Mesothelial cell of epicardium (in vitro differentiated cells): ENCODE data around the gene SPOCK1. TPM values are rescaled to one million over a fixed set of nuclear protein-coding genes. Genes with fewer than 3 reads are reported as not detected.

ENCODE experiments used
- DNase-seq, 2 experiments: peaks; one replicate each; pipeline ENCODE4 v3.0.0; 2021; ENCODE audit warnings: low spot score in 2 of 2; ENCODE audit not compliant: unreplicated experiment in 2 of 2
- H3K27ac Mint-ChIP-seq: 2 replicates; pipeline ENCODE4 v1.8.0; 2021; ENCODE audit warnings: mixed read lengths
- H3K27me3 Mint-ChIP-seq: 2 replicates; pipeline ENCODE4 v1.8.0; 2021; ENCODE audit warnings: low read depth, mixed read lengths
- H3K36me3 Mint-ChIP-seq: 2 replicates; pipeline ENCODE4 v1.8.0; 2021; ENCODE audit warnings: mixed read lengths
- H3K4me1 Mint-ChIP-seq: 2 replicates; pipeline ENCODE4 v1.8.0; 2021; ENCODE audit warnings: mixed read lengths
- H3K4me3 Mint-ChIP-seq: 2 replicates; pipeline ENCODE4 v1.8.0; 2021; ENCODE audit warnings: mild to moderate bottlenecking, moderate library complexity, mixed read lengths
- H3K9me3 Mint-ChIP-seq: 2 replicates; pipeline ENCODE4 v1.8.0; 2021; ENCODE audit warnings: mixed read lengths
- total RNA-seq: library from RNA; stranded (reverse); gene quantifications from 3 replicates; pipeline ENCODE4 v1.2.1, GENCODE V29; 2021
- TF ChIP-seq, protein P1 (sequence below): fragments of 200-600 bp; sonication (generic); IDR thresholded peaks from one replicate; pipeline ENCODE4 v1.5.0; 2021; ENCODE audit warnings: antibody characterized with exemption; ENCODE audit not compliant: unreplicated experiment

Gene SPOCK1
- total RNA-seq, 1 donor from 2014 or later: 6.6 TPM

- TF ChIP-seq, protein P1, sequence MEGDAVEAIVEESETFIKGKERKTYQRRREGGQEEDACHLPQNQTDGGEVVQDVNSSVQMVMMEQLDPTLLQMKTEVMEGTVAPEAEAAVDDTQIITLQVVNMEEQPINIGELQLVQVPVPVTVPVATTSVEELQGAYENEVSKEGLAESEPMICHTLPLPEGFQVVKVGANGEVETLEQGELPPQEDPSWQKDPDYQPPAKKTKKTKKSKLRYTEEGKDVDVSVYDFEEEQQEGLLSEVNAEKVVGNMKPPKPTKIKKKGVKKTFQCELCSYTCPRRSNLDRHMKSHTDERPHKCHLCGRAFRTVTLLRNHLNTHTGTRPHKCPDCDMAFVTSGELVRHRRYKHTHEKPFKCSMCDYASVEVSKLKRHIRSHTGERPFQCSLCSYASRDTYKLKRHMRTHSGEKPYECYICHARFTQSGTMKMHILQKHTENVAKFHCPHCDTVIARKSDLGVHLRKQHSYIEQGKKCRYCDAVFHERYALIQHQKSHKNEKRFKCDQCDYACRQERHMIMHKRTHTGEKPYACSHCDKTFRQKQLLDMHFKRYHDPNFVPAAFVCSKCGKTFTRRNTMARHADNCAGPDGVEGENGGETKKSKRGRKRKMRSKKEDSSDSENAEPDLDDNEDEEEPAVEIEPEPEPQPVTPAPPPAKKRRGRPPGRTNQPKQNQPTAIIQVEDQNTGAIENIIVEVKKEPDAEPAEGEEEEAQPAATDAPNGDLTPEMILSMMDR: no peak
- Mint-ChIP-seq H3K36me3 (no peaks in the 10 kb centered on the region), H3K27ac (no peak overlapping the region), H3K9me3 (peaks cover 10% of the 10 kb centered on the region), H3K4me3 (no peak overlapping the region), H3K27me3 (no peaks in the 10 kb centered on the region), H3K4me1 (peaks cover 16% of the 10 kb centered on the region)
- no peak for DNase-seq
Measured at GRCh38 chr5:137155261-137156000, 343.7 kb downstream of the SPOCK1 start.

DNA sequence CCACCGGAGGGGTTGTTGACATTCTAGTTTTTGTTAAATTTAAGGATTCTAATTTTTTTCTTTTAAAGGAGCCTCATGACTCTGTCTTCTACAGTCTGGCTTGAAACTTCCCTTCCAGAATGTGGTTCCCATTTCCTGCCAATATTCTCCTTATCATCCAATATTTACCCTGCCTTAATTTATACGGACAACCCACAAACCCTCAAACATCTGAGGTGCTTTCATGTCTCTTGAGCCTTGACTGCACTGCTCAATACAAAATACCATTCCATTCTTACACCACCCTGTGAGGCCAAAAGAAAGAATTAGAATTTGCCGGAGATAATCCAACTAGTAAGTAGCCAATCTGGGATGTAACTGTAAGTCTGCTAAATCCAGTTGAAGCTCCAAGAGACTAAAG is 346.5 kb downstream of the SPOCK1 start:
- Mint-ChIP-seq H3K9me3 (no peaks in the 10 kb centered on the region), H3K4me1 (peaks cover 16% of the 10 kb centered on the region), H3K27me3 (no peaks in the 10 kb centered on the region), H3K27ac (no peak overlapping the region), H3K4me3 (no peak overlapping the region), H3K36me3 (no peaks in the 10 kb centered on the region)
- TF ChIP-seq, protein P1: no peak
- DNase-seq: no peak

DNA sequence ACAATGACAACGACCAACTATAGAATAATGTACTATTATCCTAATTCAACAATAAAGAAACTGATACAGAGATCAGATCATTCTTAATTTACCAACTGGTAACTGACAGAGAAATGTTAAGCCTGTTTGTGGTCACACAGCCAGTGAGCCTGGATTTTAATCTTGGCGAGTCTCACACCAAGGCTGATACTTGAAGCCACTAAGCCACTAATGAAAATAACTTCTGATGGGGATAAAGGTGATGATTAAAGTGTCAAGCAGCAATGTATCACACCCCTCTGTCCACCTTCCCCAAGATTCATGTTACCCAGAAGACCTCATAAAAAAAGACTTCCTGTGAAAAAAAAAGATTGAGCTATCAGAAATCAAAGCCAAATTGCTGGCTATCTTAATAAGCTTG is 350.5 kb downstream of the SPOCK1 start:
- H3K27ac Mint-ChIP-seq: no peak overlapping the region
- no peaks in the 10 kb centered on the region for H3K36me3 Mint-ChIP-seq
- no peaks in the 10 kb centered on the region for H3K27me3 Mint-ChIP-seq
- no peaks in the 10 kb centered on the region for H3K9me3 Mint-ChIP-seq
- peaks cover 19% of the 10 kb centered on the region for H3K4me1 Mint-ChIP-seq
- TF ChIP-seq, protein P1: no peak
- DNase-seq: no peak
- no peak overlapping the region for H3K4me3 Mint-ChIP-seq

GRCh38 chr5:137148159-137148558 is 351.0 kb downstream of the SPOCK1 start:
- Mint-ChIP-seq H3K36me3 (no peaks in the 10 kb centered on the region), H3K27ac (no peak overlapping the region), H3K9me3 (no peaks in the 10 kb centered on the region), H3K27me3 (no peaks in the 10 kb centered on the region), H3K4me1 (peaks cover 19% of the 10 kb centered on the region), H3K4me3 (no peak overlapping the region)
- TF ChIP-seq, protein P1: no peak
- DNase-seq: no peak

GRCh38 chr5:137147346-137147745 is 351.8 kb downstream of the SPOCK1 start:
- Mint-ChIP-seq H3K27me3 (no peaks in the 10 kb centered on the region), H3K4me1 (peaks cover 19% of the 10 kb centered on the region), H3K9me3 (no peaks in the 10 kb centered on the region), H3K27ac (no peak overlapping the region), H3K36me3 (no peaks in the 10 kb centered on the region), H3K4me3 (no peak overlapping the region)
- TF ChIP-seq, protein P1: no peak
- DNase-seq: no peak
